Fibroblast of lung (primary cell): ENCODE results near the gene PPIF. TPM values are rescaled to one million over a fixed set of nuclear protein-coding genes. Genes with fewer than 3 reads are reported as not detected.

ENCODE experiments used
- DNase-seq, 2 donors: peaks; one replicate each; pipeline versions ENCODE4 v3.0.0 to v3.0.0-alpha.2; 2010; ENCODE audit warnings: low read depth in 2 of 2
- H2AFZ ChIP-seq: 2 replicates; pipeline ENCODE4 v1.5.1; 2012; ENCODE audit warnings: low read length, control low read depth, inconsistent platforms
- H3K27ac ChIP-seq: 2 replicates; pipeline ENCODE4 v1.5.1; 2011; ENCODE audit warnings: low read length, control low read depth; ENCODE audit not compliant: insufficient read depth
- H3K27me3 ChIP-seq: 2 replicates; pipeline ENCODE4 v1.5.1; 2011; ENCODE audit warnings: mild to moderate bottlenecking, low read length; ENCODE audit not compliant: control insufficient read depth, insufficient read depth
- H3K36me3 ChIP-seq: 2 replicates; pipeline ENCODE4 v1.5.1; 2011; ENCODE audit warnings: low read length; ENCODE audit not compliant: control insufficient read depth, insufficient read depth
- H3K4me1 ChIP-seq: 2 replicates; pipeline ENCODE4 v1.5.1; 2011; ENCODE audit warnings: low read length; ENCODE audit not compliant: control insufficient read depth, insufficient read depth; ENCODE audit errors: extremely low read depth
- H3K4me2 ChIP-seq: 2 replicates; pipeline ENCODE4 v1.5.1; 2011; ENCODE audit warnings: low read length, control low read depth; ENCODE audit not compliant: insufficient read depth; ENCODE audit errors: extremely low read depth
- H3K4me3 ChIP-seq, 4 experiments: fragments of 200-600 bp in 1 of 4; sonication (generic) in 1 of 4; replicated peaks in 1 of 4; 2 replicates each; pipeline ENCODE4 v1.5.1; 2011 to 2016; ENCODE audit warnings: low read length in 4 of 4, low read depth in 3 of 4, mild to moderate bottlenecking in 3 of 4, control low read depth in 2 of 4, inconsistent platforms in 1 of 4, mixed read lengths in 1 of 4; ENCODE audit not compliant: insufficient read depth in 1 of 4; ENCODE audit errors: control extremely low read depth in 1 of 4
- H3K79me2 ChIP-seq: 2 replicates; pipeline ENCODE4 v1.5.1; 2012; ENCODE audit warnings: mild to moderate bottlenecking, low read length, inconsistent platforms; ENCODE audit not compliant: control insufficient read depth, insufficient read depth
- H3K9ac ChIP-seq: 2 replicates; pipeline ENCODE4 v1.5.1; 2011; ENCODE audit warnings: mild to moderate bottlenecking, low read length, control low read depth; ENCODE audit not compliant: insufficient read depth
- H3K9me3 ChIP-seq: 2 replicates; pipeline ENCODE4 v1.5.1; 2012; ENCODE audit warnings: low read depth, low read length; ENCODE audit not compliant: control insufficient read depth, insufficient read depth
- H4K20me1 ChIP-seq: 2 replicates; pipeline ENCODE4 v1.5.1; 2011; ENCODE audit warnings: low read length; ENCODE audit not compliant: control insufficient read depth, insufficient read depth; ENCODE audit errors: extremely low read depth
- EZH2 ChIP-seq: IDR thresholded peaks from 2 replicates; pipeline ENCODE4 v1.5.1; 2012; ENCODE audit warnings: low read length, control low read depth, mild to moderate bottlenecking; ENCODE audit errors: missing control alignments
- polyA plus RNA-seq, 2 donors: library from polyadenylated mRNA; depleted of rRNA in 1 of 2; stranded (reverse) in 1 of 2; unstranded in 1 of 2; fragments of >200 nt; gene quantifications; 2 replicates each; pipeline ENCODE4 v1.2.1, GENCODE V29; 2011 to 2012; ENCODE audit warnings: missing spikeins in 1 of 2
- total RNA-seq: library from RNA; depleted of rRNA; stranded (reverse); fragments of >200 nt; gene quantifications from 2 replicates; pipeline ENCODE4 v1.2.1, GENCODE V29; 2014
- TF ChIP-seq, protein P1 (sequence below), 2 donors: IDR thresholded peaks in 1 of 2; conservative IDR thresholded peaks in 1 of 2; 1 replicate in 1 of 2; 2 replicates in 1 of 2; pipeline ENCODE4 v1.5.1; 2011 to 2012; ENCODE audit warnings: low read length in 2 of 2, control low read depth in 1 of 2, inconsistent platforms in 1 of 2, low read depth in 1 of 2, mild to moderate bottlenecking in 1 of 2

The PPIF gene
- total and polyA plus RNA-seq, 2 donors (not counting 1 experiment from before 2014, with no cell fraction given): 18.7 to 63.0 TPM

DNA sequence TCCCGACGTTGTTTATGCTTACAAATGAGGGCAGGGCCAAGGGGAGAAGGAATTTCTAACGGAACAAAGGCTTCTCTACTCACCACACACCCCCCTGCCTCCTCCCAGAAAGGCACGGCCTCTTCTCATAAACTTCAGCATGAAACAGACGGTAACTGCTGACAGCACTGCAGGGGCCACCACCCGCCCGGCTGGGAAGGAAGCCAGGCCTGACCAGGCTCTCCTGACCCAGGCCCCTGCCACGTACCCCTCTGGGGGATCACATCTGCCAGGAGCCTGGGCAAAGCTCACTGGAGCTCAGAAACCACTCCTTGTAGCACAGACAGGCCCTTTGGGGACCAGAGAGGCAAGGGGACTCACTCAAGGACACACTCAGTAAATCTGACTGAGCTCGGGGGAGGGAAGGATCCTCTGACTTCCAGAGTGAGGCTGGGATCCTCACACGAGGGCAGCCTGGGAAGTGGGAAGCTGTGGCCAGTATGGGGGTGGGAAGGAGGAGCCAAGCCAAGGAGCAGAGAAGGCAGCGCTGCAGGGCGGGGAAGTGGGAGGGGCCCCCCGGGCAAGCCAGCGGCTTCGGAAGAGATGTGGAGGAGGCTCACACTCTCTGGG, 52.1 kb downstream of the PPIF start:
- TF ChIP-seq EZH2: no peak
- TF ChIP-seq, protein P1, sequence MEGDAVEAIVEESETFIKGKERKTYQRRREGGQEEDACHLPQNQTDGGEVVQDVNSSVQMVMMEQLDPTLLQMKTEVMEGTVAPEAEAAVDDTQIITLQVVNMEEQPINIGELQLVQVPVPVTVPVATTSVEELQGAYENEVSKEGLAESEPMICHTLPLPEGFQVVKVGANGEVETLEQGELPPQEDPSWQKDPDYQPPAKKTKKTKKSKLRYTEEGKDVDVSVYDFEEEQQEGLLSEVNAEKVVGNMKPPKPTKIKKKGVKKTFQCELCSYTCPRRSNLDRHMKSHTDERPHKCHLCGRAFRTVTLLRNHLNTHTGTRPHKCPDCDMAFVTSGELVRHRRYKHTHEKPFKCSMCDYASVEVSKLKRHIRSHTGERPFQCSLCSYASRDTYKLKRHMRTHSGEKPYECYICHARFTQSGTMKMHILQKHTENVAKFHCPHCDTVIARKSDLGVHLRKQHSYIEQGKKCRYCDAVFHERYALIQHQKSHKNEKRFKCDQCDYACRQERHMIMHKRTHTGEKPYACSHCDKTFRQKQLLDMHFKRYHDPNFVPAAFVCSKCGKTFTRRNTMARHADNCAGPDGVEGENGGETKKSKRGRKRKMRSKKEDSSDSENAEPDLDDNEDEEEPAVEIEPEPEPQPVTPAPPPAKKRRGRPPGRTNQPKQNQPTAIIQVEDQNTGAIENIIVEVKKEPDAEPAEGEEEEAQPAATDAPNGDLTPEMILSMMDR (conservative IDR thresholded peaks at IDR 0.05 in 1 of 2, IDR thresholded peaks at IDR 0.05 in 1 of 2; ENCODE audit: low read depth in 1 of 2, low read length in 2 of 2): no peak
- Histone ChIP-seq H3K4me1 (peaks cover 61% of the 10 kb centered on the region), H3K4me3 (peak overlapping the region in 1 of 4 experiments; percentile 45), H3K4me2 (peak overlapping the region; percentile 71), H3K36me3 (peaks cover under 1% of the 10 kb centered on the region), H3K9me3 (no peaks in the 10 kb centered on the region), H2AFZ (no peak overlapping the region), H4K20me1 (no peaks in the 10 kb centered on the region), H3K27ac (peak overlapping the region; percentile 95), H3K9ac (peak overlapping the region; percentile 72), H3K27me3 (no peaks in the 10 kb centered on the region), H3K79me2 (peaks cover 27% of the 10 kb centered on the region)
- peak; percentile 97 to 98 for DNase-seq

DNA sequence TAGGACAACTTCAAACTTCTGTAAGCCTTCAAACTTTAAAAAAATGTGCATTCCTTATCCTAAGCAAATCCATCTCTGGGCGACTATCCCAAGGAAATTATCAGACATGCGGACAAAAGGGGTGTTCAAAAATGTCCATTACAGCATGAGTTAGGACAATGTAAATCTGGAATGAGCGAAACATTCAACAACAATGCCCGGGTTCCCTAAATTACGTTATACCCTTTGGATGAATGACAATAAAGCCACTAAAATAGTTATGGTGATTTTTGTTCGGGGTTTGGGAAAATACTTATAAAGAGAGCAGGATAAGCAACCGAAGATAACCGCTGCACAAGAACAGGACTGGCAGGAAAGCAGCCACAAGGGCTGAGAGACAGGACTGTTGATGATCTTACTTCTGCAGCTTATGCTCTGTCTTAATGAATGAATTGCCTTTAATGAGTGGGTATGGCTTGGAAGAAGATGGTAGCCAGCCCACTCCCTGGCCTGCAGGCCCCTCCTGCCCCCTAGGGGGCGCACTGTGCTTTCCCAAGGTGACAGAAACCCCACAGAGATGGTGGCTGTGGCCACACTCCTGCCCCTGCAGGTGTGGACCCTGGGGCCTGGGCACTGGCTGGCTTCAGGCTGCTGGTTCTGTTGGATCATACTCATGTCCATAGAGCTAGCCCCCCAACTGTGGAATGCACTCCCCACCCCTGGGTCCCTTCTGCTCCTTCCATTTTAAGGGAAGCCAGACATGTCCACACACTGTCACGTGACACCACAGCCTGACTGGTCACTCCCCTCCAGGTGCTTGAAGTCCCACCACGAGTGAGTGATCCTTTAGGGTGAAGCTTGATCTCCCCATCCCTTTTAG, 53.1 kb downstream of the PPIF start:
- Histone ChIP-seq H3K9ac (no peak overlapping the region), H3K79me2 (peaks cover 27% of the 10 kb centered on the region), H2AFZ (no peak overlapping the region), H3K4me1 (peaks cover 70% of the 10 kb centered on the region), H4K20me1 (no peaks in the 10 kb centered on the region), H3K4me2 (peak overlapping the region; percentile 59), H3K27me3 (no peaks in the 10 kb centered on the region), H3K4me3 (peak overlapping the region in 2 of 4 experiments; percentile 31 to 45), H3K27ac (peak overlapping the region; percentile 95), H3K36me3 (no peaks in the 10 kb centered on the region), H3K9me3 (no peaks in the 10 kb centered on the region)
- TF ChIP-seq EZH2: no peak
- TF ChIP-seq, protein P1 (conservative IDR thresholded peaks at IDR 0.05 in 1 of 2, IDR thresholded peaks at IDR 0.05 in 1 of 2; ENCODE audit: low read depth in 1 of 2, low read length in 2 of 2): peak; percentile 49 to 70
- no peak for DNase-seq

DNA sequence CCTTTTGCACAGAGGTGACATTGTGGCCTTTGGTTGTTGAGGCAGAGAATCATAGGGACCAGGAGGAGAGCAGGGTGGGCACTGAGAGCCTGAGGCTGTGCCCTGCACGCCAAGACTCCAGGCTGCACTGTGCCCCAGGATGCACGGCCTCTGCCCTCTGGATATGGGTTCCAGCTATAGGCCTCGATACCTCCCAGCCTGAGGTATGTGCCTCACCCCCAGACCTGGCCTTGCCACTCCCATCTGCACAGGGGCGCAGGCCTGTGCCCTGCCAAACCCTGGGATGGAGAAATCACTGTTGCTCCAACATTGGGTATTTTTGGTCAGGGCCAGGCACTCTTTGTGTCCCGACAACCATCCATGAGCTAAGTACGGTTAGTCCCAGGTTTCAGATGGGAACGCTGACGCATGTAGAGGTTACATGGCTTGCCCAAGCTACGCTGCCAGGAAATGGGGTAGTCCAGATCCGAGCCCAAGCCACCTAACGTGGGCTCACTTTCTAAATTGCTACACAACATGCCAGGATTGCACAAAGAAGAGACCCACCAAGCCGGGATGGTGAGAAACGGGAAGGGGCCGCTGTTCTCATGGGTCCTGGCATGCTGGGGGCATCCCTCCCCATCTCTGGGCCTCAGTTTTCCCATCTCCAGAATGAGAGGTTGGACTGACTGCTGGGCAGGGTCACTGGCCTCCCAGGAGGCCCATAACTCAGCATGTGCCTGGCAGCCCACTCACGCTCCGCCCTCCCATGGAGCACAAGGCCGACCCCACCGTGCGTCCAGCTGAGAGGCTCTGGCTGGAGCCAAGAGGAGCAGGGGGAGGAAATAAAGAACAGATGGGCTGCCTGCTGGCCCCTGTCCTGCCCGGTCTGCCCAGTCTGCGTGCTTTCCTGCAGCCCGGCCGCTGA, 54.0 kb downstream of the PPIF start:
- H3K4me2 ChIP-seq: no peak overlapping the region
- peaks cover 29% of the 10 kb centered on the region for H3K79me2 ChIP-seq
- peaks cover 2% of the 10 kb centered on the region for H3K36me3 ChIP-seq
- H3K4me3 ChIP-seq: no peak overlapping the region
- TF ChIP-seq, protein P1 (conservative IDR thresholded peaks at IDR 0.05 in 1 of 2, IDR thresholded peaks at IDR 0.05 in 1 of 2; ENCODE audit: low read depth in 1 of 2, low read length in 2 of 2): no peak
- no peak for TF ChIP-seq EZH2
- no peak overlapping the region for H2AFZ ChIP-seq
- no peaks in the 10 kb centered on the region for H4K20me1 ChIP-seq
- peak overlapping the region; percentile 20 for H3K9ac ChIP-seq
- H3K27me3 ChIP-seq: no peaks in the 10 kb centered on the region
- no peaks in the 10 kb centered on the region for H3K9me3 ChIP-seq
- H3K4me1 ChIP-seq: peaks cover 78% of the 10 kb centered on the region
- DNase-seq: peak; percentile 58 to 85
- peak overlapping the region; percentile 72 for H3K27ac ChIP-seq
